WTC11 (cell line): ENCODE data around the gene GDF7. TPM values are rescaled to one million over a fixed set of nuclear protein-coding genes. Genes with fewer than 3 reads are reported as not detected.

Experiments used
- ATAC-seq: fragments of 200-7000 bp; cut with Tn5 transposase; 2 replicates; pipeline ENCODE4 v1.10.0; 2021; ENCODE audit warnings: mild to moderate bottlenecking, moderate library complexity
- CTCF ChIA-PET: fragments of 300-600 bp; sonication (Branson Sonifier 250); formaldehyde crosslinking; loops from one replicate; lab custom pipeline; 2021; ENCODE audit warnings: antibody characterized with exemption; lab: Charles Lee
- POLR2A ChIA-PET: fragments of 350-600 bp; sonication (Branson Sonifier 250); formaldehyde crosslinking; loops from one replicate; lab custom pipeline; 2021; ENCODE audit warnings: antibody characterized with exemption; lab: Charles Lee
- DNase-seq: peaks from one replicate; pipeline ENCODE4 v3.0.0; 2021; ENCODE audit warnings: low spot score
- H3K27ac Mint-ChIP-seq: 2 replicates; pipeline ENCODE4 v1.8.0; 2021; ENCODE audit warnings: mixed read lengths
- H3K27me3 Mint-ChIP-seq: 2 replicates; pipeline ENCODE4 v1.8.0; 2021; ENCODE audit warnings: low read depth, mild to moderate bottlenecking, moderate library complexity, mixed read lengths
- H3K36me3 Mint-ChIP-seq: 2 replicates; pipeline ENCODE4 v1.8.0; 2021; ENCODE audit warnings: mixed read lengths
- H3K4me1 Mint-ChIP-seq: 2 replicates; pipeline ENCODE4 v1.8.0; 2022; ENCODE audit warnings: mixed read lengths
- H3K4me3 Mint-ChIP-seq: 2 replicates; pipeline ENCODE4 v1.8.0; 2021; ENCODE audit warnings: mild to moderate bottlenecking, moderate library complexity, mixed read lengths
- H3K9me3 Mint-ChIP-seq: 2 replicates; pipeline ENCODE4 v1.8.0; 2021; ENCODE audit warnings: mixed read lengths
- ATF3 ChIP-seq: sonication (generic); formaldehyde crosslinking; conservative IDR thresholded peaks from 2 replicates; pipeline ENCODE4 v1.8.1; 2022; ENCODE audit warnings: mild to moderate bottlenecking, missing genetic modification reagents
- E2F1 ChIP-seq: sonication (generic); formaldehyde crosslinking; IDR thresholded peaks from 2 replicates; pipeline ENCODE4 v1.8.0; 2022; ENCODE audit warnings: mild to moderate bottlenecking, missing genetic modification reagents
- ERG ChIP-seq: fragments of 250-450 bp; sonication (Bioruptor Pico); IDR thresholded peaks from 2 replicates; pipeline ENCODE4 v1.8.0; 2021; ENCODE audit warnings: mild to moderate bottlenecking
- ESRRA ChIP-seq: sonication (generic); formaldehyde crosslinking; IDR thresholded peaks from 2 replicates; pipeline ENCODE4 v1.8.1; 2022; ENCODE audit warnings: mild to moderate bottlenecking, missing genetic modification reagents, borderline replicate concordance
- ETV6 ChIP-seq: sonication (generic); formaldehyde crosslinking; IDR thresholded peaks from 2 replicates; pipeline ENCODE4 v1.8.1; 2022; ENCODE audit warnings: mild to moderate bottlenecking, missing genetic modification reagents
- GTF2I ChIP-seq: fragments of 250-450 bp; sonication (Bioruptor Pico); conservative IDR thresholded peaks from 2 replicates; pipeline ENCODE4 v1.4.0; 2021; ENCODE audit warnings: mild to moderate bottlenecking
- IRF1 ChIP-seq: sonication (generic); formaldehyde crosslinking; IDR thresholded peaks from 2 replicates; pipeline ENCODE4 v1.8.0; 2023; ENCODE audit warnings: missing genetic modification reagents
- JAZF1 ChIP-seq: fragments of 250-450 bp; sonication (Bioruptor Pico); IDR thresholded peaks from 2 replicates; pipeline ENCODE4 v1.9.0; 2021; ENCODE audit warnings: moderate library complexity, mild to moderate bottlenecking, inconsistent platforms
- MXD4 ChIP-seq: fragments of 250-450 bp; sonication (Bioruptor Pico); IDR thresholded peaks from 2 replicates; pipeline ENCODE4 v1.8.0; 2021; ENCODE audit warnings: mild to moderate bottlenecking, moderate library complexity, borderline replicate concordance
- MYBL2 ChIP-seq: sonication (generic); formaldehyde crosslinking; IDR thresholded peaks from 2 replicates; pipeline ENCODE4 v1.8.1; 2023; ENCODE audit warnings: mild to moderate bottlenecking, moderate library complexity, missing genetic modification reagents
- NR3C1 ChIP-seq: sonication (generic); formaldehyde crosslinking; conservative IDR thresholded peaks from 2 replicates; pipeline ENCODE4 v1.8.1; 2023; ENCODE audit warnings: low read depth, mild to moderate bottlenecking, missing genetic modification reagents
- OVOL2 ChIP-seq: fragments of 250-450 bp; sonication (Bioruptor Pico); IDR thresholded peaks from 2 replicates; pipeline ENCODE4 v1.9.0; 2021; ENCODE audit warnings: mild to moderate bottlenecking, borderline replicate concordance
- PRRX2 ChIP-seq: fragments of 250-450 bp; sonication (Bioruptor Pico); IDR thresholded peaks from 2 replicates; pipeline ENCODE4 v1.8.0; 2021; ENCODE audit warnings: mild to moderate bottlenecking
- RELA ChIP-seq: sonication (generic); formaldehyde crosslinking; IDR thresholded peaks from 2 replicates; pipeline ENCODE4 v1.8.1; 2022; ENCODE audit warnings: missing genetic modification reagents, mild to moderate bottlenecking, borderline replicate concordance
- TP53 ChIP-seq: sonication (generic); formaldehyde crosslinking; IDR thresholded peaks from 2 replicates; pipeline ENCODE4 v1.8.1; 2023; ENCODE audit warnings: mild to moderate bottlenecking, missing genetic modification reagents
- ZNF317 ChIP-seq: sonication (generic); formaldehyde crosslinking; IDR thresholded peaks from 2 replicates; pipeline ENCODE4 v1.8.1; 2023; ENCODE audit warnings: low read depth, mild to moderate bottlenecking, moderate library complexity, missing genetic modification reagents, borderline replicate concordance
- ZNF425 ChIP-seq: fragments of 250-450 bp; sonication (Bioruptor Pico); conservative IDR thresholded peaks from 2 replicates; pipeline ENCODE4 v1.9.0; 2021; ENCODE audit warnings: mild to moderate bottlenecking
- total RNA-seq: library from RNA; stranded (reverse); gene quantifications from 3 replicates; pipeline ENCODE4 v1.2.3, GENCODE V29; 2021

Gene GDF7
- total RNA-seq, 1 experiment from 2014 or later: 0.55 TPM

GRCh38 chr2:20625491-20626391, 41.2 kb upstream of the GDF7 start:
- ATAC-seq: no peak
- POLR2A ChIA-PET: interaction anchor here (1.9 kb wide), 1 partner anchor 178 kb away, joined by 8 read pairs; the partner anchor contains the start of gene RHOB
- Mint-ChIP-seq H3K36me3 (no peaks in the 10 kb centered on the region), H3K27me3 (no peaks in the 10 kb centered on the region), H3K9me3 (no peaks in the 10 kb centered on the region)
- TF ChIP-seq ATF3 (CRISPR knock-in tag) (no peak), NR3C1 (CRISPR knock-in tag) (no peak)
- TF ChIP-seq, all 79 proteins: peak for 0
- CTCF ChIA-PET: interaction anchor here (1.1 to 3.5 kb wide), 5 partner anchors 9 to 36 kb away, joined by 3 to 13 read pairs (median 8); partner anchors contain the start of gene HS1BP3
- H3K4me3 Mint-ChIP-seq: no peak overlapping the region
- DNase-seq: no peak
- H3K4me1 Mint-ChIP-seq: no peaks in the 10 kb centered on the region
- 0 out of 2 replicates have a peak overlapping the region, but pooled peaks have one; percentile 30 for H3K27ac Mint-ChIP-seq

- Mint-ChIP-seq H3K27me3 (no peaks in the 10 kb centered on the region), H3K27ac (no peak overlapping the region), H3K4me3 (no peak overlapping the region), H3K4me1 (no peaks in the 10 kb centered on the region), H3K9me3 (no peaks in the 10 kb centered on the region), H3K36me3 (no peaks in the 10 kb centered on the region)
- no peak for ATAC-seq
- TF ChIP-seq PRRX2 (CRISPR knock-in tag): no peak
- TF ChIP-seq MYBL2 (CRISPR knock-in tag): no peak
- no peak for TF ChIP-seq ERG (CRISPR knock-in tag)
- TF ChIP-seq ESRRA (CRISPR knock-in tag): no peak
- no peak for TF ChIP-seq OVOL2 (CRISPR knock-in tag)
- TF ChIP-seq ZNF425 (CRISPR knock-in tag): no peak
- no peak for TF ChIP-seq GTF2I
- TF ChIP-seq RELA: no peak
- no peak for TF ChIP-seq MXD4
- TF ChIP-seq TP53 (CRISPR knock-in tag): no peak
- no peak for TF ChIP-seq E2F1 (CRISPR knock-in tag)
- TF ChIP-seq ZNF317 (CRISPR knock-in tag): no peak
- DNase-seq: no peak
- ChIA-PET POLR2A (interaction anchor here (1.9 kb wide), 1 partner anchor 179 kb away, joined by 8 read pairs; the partner anchor contains the start of gene RHOB), CTCF (interaction anchor here (1.2 to 3.5 kb wide), 3 partner anchors 9 to 25 kb away, joined by 8 to 13 read pairs (median 9); partner anchors contain the start of gene HS1BP3)
Measured at GRCh38 chr2:20626392-20626697, 40.6 kb upstream of the GDF7 start.

GRCh38 chr2:20626698-20627513, 40.0 kb upstream of the GDF7 start:
- H3K27me3 Mint-ChIP-seq: no peaks in the 10 kb centered on the region
- no peaks in the 10 kb centered on the region for H3K9me3 Mint-ChIP-seq
- H3K4me3 Mint-ChIP-seq: no peak overlapping the region
- DNase-seq: no peak
- no peak for TF ChIP-seq ETV6 (CRISPR knock-in tag)
- no peak for TF ChIP-seq IRF1 (CRISPR knock-in tag)
- no peak for TF ChIP-seq JAZF1 (CRISPR knock-in tag)
- TF ChIP-seq, all 79 proteins: peak for 0
- ATAC-seq: no peak
- ChIA-PET POLR2A (interaction anchor here (1.9 kb wide), 1 partner anchor 180 kb away, joined by 8 read pairs; the partner anchor contains the start of gene RHOB), CTCF (interaction anchor here (1.2 to 3.5 kb wide), 3 partner anchors 8 to 25 kb away, joined by 8 to 13 read pairs (median 9); partner anchors contain the start of gene HS1BP3)
- no peak overlapping the region for H3K27ac Mint-ChIP-seq
- no peaks in the 10 kb centered on the region for H3K36me3 Mint-ChIP-seq
- peaks cover 5% of the 10 kb centered on the region for H3K4me1 Mint-ChIP-seq
